Peyer's patch (tissue), 4 donors: Measurements from ENCODE around the gene AGBL3.
"Not testable (repeated sequence)": the region's sequence is repeated elsewhere in the genome, so short reads cannot be mapped to it uniquely, and the experiment has no call there.

Source experiments
- CTCF ChIP-seq, 6 experiments: fragments of 450-650 bp in 4 of 6; fragments of 200-600 bp in 2 of 6; sonication (generic) in 1 of 6; IDR thresholded peaks; one replicate each; pipeline ENCODE4 v1.5.1; 2017 to 2019; ENCODE audit warnings: antibody characterized with exemption in 6 of 6, mild to moderate bottlenecking in 3 of 6, moderate library complexity in 1 of 6
- POLR2A ChIP-seq, 2 donors: fragments of 450-650 bp; IDR thresholded peaks; one replicate each; pipeline ENCODE4 v1.5.1; 2017; ENCODE audit warnings: antibody characterized with exemption in 2 of 2, mild to moderate bottlenecking in 2 of 2, moderate library complexity in 2 of 2

GRCh38 chr7:134981645-134982044 lies 4.7 kb upstream of the AGBL3 start:
- TF ChIP-seq CTCF, POLR2A (IDR thresholded peaks at IDR 0.05): not testable (repeated sequence)
